ENCODE data around the gene PLD6.

- no peak for TF ChIP-seq CTCF (IDR thresholded peaks at IDR 0.05; ENCODE audit: low read depth, low read length)
- no peak for TF ChIP-seq POLR2A (IDR thresholded peaks at IDR 0.05; ENCODE audit: extremely low read depth, insufficient read length)
These were observed 33.1 kb downstream of the PLD6 start for GRCh38 chr17:17172990-17173389.
